Esophagus squamous epithelium (tissue), 4 donors: ENCODE data around the gene UNC93A.

Experiments used
- CTCF ChIP-seq, 6 experiments: fragments of 450-650 bp in 4 of 6; fragments of 200-600 bp in 2 of 6; sonication (generic) in 2 of 6; IDR thresholded peaks; one replicate each; pipeline ENCODE4 v1.5.1; 2016 to 2019; ENCODE audit warnings: antibody characterized with exemption in 6 of 6, mild to moderate bottlenecking in 4 of 6, moderate library complexity in 4 of 6
- POLR2A ChIP-seq, 4 donors: fragments of 450-650 bp; IDR thresholded peaks; one replicate each; pipeline ENCODE4 v1.6.1; 2017; ENCODE audit warnings: antibody characterized with exemption in 4 of 4, mild to moderate bottlenecking in 4 of 4, moderate library complexity in 3 of 4

DNA sequence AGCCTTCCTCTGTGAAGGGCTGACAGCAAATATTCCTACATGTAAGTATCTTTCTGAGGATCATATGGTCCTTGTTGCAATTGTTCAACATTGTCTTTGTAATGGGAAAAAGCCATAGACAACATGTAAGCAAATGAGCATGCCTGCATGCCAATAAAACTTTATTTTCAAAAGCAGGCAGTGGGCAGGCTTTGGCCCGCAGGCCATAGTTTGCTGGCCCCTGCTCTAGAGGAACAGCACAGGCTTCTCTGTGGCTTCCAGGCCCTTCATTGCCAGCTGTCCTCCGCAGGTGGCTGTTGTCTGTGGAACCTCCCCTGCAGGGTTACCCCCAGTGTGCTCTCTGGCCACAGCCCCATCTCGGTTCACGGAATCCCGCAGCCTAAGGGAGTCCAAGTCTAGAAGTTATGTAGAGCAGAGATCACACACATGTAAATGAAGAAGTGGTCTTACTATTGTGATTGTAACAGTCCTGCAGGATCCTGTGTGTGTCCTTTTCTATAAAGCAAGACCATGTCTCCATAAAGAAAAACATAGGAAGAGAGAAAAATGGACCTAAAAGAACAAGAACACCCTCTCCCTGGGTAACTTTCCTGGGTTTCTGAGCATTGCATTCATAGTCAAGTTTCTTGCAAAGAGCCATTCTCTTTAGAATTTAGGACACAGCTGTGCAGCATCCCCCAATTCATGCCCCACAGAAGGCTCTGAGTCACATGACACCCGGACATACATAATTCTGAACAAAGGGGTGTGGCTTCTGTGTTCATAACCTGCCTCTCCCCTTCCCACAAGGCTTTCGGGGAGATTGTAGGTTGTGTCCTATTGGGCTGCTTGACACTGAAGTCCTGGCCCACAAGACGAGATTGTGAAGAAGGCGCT lies 10.0 kb downstream of the UNC93A start:
- no peak for TF ChIP-seq CTCF (IDR thresholded peaks at IDR 0.05)
- no peak for TF ChIP-seq POLR2A (IDR thresholded peaks at IDR 0.05)
